HG03103 (cell line): Measurements from ENCODE around the gene RANBP17.
"Not testable (repeated sequence)": the region's sequence is repeated elsewhere in the genome, so short reads cannot be mapped to it uniquely, and the experiment has no call there.

ENCODE experiments used
- ATAC-seq: cut with Tn5 transposase; IDR thresholded peaks from one replicate; pipeline ENCODE4 v1.9.1; 2021; ENCODE audit warnings: low read depth; ENCODE audit not compliant: unreplicated experiment

RANBP17 gene

DNA sequence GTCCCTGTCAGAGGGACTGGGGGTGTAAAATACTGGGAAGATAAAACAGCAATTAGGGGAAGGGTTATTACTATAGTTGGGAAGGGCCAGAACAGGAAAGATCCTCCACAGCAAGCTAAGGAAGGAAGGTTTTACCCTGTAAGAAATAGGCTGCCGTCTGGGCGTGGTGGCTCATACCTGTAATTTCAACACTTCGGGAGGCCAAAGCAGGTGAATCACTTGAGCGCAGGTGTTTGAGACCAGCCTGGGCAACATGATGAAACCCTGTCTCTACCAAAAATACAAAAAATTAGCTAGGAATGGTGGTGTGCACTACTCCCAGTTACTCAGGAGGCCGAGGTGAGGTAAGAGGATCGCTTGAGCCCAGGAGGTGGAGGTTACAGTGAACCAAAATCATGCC lies 282.1 kb downstream of the RANBP17 start:
- no peak for ATAC-seq

DNA sequence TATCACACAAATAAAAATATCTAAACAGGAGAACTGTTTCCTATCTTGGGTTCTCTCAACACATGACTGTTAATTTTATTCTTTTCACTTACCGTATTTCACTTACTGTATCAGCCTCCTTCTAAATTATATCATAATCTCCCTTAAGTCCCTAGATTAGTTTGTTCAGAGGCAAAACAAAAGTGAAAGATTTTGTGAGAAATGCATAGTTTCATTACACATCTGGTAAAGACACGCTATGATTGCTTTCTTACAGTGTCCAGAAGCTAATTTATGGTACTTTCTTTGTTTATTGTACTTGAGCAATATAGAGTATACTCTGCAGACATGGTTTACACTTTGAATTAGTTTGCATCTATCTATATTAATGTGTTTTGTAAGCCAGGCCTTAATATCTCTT lies 287.5 kb downstream of the RANBP17 start:
- ATAC-seq: no peak

GRCh38 chr5:171149772-171150171 lies 288.0 kb downstream of the RANBP17 start:
- ATAC-seq: no peak

DNA sequence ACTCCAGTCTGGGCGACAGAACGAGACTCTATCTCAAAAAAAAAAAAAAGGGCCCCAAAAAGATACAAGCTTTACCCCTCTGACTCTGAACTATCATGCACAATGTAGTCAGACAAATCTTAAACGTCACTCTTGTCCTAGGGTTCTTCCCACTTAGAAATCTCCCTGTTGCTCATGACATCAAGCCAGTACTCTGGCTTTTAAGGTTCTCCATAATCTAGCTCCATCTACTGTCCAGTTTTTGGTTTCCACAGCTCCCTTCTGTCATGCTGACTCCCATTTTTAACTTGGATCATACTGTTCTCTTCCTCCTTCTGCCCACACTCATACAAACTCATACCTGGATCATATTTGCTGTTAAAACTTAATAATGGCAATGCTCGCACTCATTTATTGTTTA lies 290.6 kb downstream of the RANBP17 start:
- no peak for ATAC-seq

- no peak for ATAC-seq
These were observed 293.8 kb downstream of the RANBP17 start for GRCh38 chr5:171155621-171156020.

DNA sequence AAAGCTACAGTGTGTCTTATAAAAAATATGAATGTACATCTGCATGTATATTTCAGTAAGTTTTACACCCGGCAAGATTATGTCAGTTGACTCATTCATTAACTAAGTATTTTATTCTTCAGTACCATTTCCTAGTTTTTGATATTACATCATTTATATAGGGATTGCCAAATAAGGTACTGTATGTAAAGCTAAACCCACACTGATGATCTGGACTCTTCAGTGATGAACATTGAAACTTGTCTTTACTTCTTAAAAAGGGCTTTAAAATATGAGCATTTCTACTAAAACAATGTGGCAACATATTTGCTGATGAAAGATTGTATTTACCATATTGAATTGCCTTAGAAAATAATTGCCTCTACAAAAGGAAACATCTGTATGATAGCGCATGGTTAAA lies 295.5 kb downstream of the RANBP17 start:
- ATAC-seq: no peak

GRCh38 chr5:171157775-171158174 lies 296.0 kb downstream of the RANBP17 start:
- ATAC-seq: no peak

GRCh38 chr5:171158581-171158980 lies 296.8 kb downstream of the RANBP17 start:
- ATAC-seq: no peak

DNA sequence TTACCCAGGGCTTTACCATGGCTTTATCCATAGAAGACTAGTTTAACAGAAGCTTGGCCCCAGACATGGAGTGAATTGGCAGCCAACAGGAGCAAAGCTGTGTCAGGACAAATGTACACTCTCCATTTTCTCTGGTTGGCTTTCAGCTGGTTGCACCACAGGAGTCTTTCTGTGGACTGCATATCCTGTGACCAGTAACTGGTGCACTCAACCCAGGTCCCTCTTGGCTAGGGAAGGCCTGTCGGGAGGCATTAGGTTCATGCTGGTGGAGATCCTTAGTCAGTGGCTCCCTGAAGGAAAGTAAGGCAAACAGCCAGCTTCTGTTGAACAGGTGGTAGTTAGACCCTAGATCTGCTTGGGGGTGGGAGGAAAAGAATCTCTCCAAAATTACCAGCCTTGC lies 300.3 kb downstream of the RANBP17 start:
- no peak for ATAC-seq

- peak; percentile 77 for ATAC-seq
These were observed 300.8 kb downstream of the RANBP17 start for GRCh38 chr5:171162596-171162995.

DNA sequence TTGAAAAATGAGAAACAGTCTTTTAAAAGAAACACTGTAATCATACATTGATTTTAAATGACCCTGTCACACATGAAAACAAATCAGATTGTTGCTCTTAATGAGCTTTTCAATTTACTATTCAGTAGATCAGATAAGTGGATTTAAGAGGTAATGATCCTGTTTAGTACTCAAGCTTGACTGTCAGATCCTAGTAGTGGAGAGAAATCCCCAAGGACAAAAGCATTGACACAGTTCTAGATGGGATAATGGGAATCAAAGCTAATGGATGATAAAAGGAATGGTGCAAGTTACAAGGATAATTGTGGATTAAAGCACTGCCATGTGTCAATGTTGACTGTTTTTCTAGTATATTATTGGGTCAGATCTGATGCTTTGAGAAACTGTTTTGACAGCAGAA lies 304.9 kb downstream of the RANBP17 start:
- ATAC-seq: no peak

- ATAC-seq: no peak
These were observed 306.4 kb downstream of the RANBP17 start for GRCh38 chr5:171168171-171168570.

DNA sequence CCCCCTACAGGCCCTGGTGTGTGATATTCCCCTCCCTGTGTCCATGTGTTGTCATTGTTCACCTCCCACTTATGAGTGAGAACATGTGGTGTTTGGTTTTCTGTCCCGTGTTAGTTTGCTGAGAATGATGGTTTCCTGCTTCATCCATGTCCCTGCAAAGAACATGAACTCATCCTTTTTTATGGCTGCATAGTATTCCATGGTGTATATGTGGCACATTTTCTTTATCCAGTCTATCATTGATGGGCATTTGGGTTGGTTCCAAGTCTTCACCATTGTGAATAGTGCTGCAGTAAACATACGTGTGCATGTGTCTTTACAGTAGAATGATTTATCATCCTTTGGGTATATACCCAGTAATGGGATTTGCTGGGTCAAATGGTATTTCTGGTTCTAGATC lies 313.1 kb downstream of the RANBP17 start:
- not testable (repeated sequence) for ATAC-seq

- ATAC-seq: no peak
These were observed 313.9 kb downstream of the RANBP17 start for GRCh38 chr5:171175746-171176145.

GRCh38 chr5:171178190-171178589 lies 316.4 kb downstream of the RANBP17 start:
- ATAC-seq: not testable (repeated sequence)

DNA sequence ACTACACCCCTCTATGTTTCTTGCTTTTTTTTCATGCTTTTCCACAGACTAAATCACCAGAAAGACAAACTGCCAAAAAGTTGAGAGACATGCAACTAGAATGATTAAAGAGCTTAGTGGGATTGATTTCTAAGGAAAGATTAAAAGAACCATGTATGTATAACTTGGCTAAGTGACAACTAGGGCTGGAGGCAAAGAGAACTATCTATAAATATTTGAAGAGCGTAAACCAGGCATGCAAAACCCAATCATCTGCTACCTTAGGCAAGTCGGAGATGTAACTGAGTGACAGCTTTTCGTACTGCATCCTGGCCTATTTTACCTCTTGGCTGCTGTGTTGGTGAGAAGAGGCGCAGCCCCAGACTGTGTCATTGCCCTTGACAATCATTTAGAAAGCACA lies 326.2 kb downstream of the RANBP17 start:
- no peak for ATAC-seq

- ATAC-seq: no peak
These were observed 327.6 kb downstream of the RANBP17 start for GRCh38 chr5:171189442-171189841.

DNA sequence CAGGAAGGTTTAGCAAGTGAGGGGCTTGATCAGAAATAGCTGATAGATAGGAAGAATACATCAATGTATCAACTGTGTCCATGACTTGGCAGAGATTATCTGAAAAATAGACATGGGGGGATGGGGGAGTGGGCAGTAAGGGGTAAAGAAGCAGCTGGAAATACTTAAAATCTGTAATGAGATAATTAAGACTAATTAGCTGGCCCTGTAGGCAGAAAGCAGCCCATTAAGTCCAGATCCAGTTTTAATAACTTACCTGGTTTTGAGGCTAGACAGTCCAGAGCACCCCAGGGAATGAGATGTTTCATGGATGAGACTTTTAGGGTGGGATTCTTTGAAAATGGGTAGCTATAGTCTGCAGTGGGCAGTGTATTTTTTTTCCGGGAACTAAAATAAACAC lies 330.3 kb downstream of the RANBP17 start:
- ATAC-seq: no peak

DNA sequence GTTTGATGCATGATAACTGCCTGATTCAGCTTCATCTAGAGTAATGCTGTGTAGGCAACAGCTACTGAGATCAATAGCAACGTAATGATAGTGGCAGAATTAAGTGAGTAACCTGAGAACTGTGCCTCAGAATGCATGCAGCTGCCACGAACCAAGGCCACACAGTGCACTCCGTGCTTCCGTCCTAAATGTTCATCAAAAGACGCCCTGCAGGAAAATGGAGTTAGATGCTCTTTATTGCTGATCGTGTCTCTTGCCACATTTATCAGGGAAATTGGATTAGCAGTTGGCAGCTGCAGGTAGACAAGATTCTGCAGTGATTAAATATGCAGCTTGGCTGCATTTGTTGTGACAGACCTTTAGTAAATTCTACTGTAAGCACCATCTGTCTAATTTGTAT lies 339.5 kb downstream of the RANBP17 start:
- no peak for ATAC-seq

DNA sequence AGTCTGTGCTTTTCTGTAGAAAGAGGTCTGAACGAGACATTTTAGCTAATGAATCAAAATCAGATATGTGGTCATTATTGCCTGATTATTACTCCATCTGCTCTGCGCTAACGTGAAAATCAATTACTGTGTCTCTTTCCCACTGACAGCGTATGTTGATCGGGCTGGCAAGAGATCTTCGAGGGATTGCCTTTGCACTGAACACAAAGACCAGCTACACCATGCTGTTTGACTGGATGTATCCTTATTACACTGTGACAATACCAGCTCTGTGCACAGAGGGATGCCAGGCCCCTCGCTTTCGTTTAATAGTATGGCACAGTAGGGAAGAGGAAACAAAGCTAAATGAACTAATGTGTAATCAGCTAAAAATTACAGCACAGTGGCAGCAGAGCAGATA lies 343.6 kb downstream of the RANBP17 start:
- ATAC-seq: no peak

DNA sequence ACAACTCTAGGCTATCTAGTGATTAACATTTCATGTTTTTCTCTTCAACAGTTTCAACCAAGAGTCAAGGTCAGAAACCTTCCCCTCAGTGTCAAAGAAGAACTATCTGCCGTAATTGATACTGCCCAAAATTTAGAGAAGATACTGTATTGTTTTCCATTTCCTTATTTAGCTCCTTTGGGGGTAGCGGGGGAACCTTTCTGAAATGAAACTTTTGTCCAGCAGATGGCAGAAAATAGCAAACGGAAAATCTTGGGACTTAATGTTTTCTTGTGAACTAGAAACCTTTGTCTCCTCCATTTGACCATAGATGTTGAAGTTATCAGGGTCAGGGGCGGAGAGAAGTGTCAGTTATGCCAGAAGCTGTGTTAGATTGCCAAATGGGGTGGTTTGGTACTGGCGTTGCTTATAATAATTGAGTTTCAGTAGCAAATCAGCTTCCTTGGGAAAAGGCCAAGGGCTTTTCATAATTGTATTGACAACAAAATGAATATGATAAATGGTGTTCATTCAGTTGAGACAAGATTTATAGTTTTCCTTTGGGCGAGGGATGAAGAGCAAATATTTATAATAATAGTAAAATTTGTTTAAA lies 345.5 kb downstream of the RANBP17 start:
- ATAC-seq: no peak

- no peak for ATAC-seq
These were observed 360.1 kb downstream of the RANBP17 start for GRCh38 chr5:171221916-171222315.

GRCh38 chr5:171223927-171224326 lies 362.1 kb downstream of the RANBP17 start:
- ATAC-seq: no peak
